K562 (cell line): ENCODE measurements around the gene SYT13.

Source experiments
- ATF6 ChIP-seq: sonication (generic); formaldehyde crosslinking; IDR thresholded peaks from 2 replicates; pipeline ENCODE4 v1.4.0; 2020; ENCODE audit warnings: mild to moderate bottlenecking, missing genetic modification reagents
- CTCF ChIP-seq, 3 experiments: IDR thresholded peaks in 2 of 3; conservative IDR thresholded peaks in 1 of 3; 2 replicates each; pipeline ENCODE4 v1.5.1; 2011 to 2012; ENCODE audit warnings: low read length in 3 of 3, mild to moderate bottlenecking in 3 of 3, control low read depth in 2 of 3, improper control_type of control experiment in 1 of 3, inconsistent platforms in 1 of 3, low read depth in 1 of 3, mixed read lengths in 1 of 3, moderate library complexity in 1 of 3; ENCODE audit not compliant: insufficient read depth in 2 of 3
- DACH1 ChIP-seq: fragments of 450-650 bp; IDR thresholded peaks from 2 replicates; pipeline ENCODE4 v1.6.1; 2018; ENCODE audit not compliant: partially characterized antibody
- MTF1 ChIP-seq: fragments of 250-450 bp; sonication (Bioruptor Pico); IDR thresholded peaks from 2 replicates; pipeline ENCODE4 v1.9.0; 2021; ENCODE audit warnings: moderate library complexity, mild to moderate bottlenecking, inconsistent platforms, borderline replicate concordance
- ZBTB1 ChIP-seq: sonication (generic); formaldehyde crosslinking; IDR thresholded peaks from 2 replicates; pipeline ENCODE4 v1.8.1; 2023; ENCODE audit warnings: missing genetic modification reagents, low read depth, mild to moderate bottlenecking, borderline replicate concordance

GRCh38 chr11:45216901-45217300 is 69.2 kb downstream of the SYT13 start:
- TF ChIP-seq DACH1 (no peak), ATF6 (CRISPR knock-in tag) (no peak), MTF1 (CRISPR knock-in tag) (no peak), CTCF (IDR thresholded peaks at IDR 0.05 in 2 of 3, conservative IDR thresholded peaks at IDR 0.05 in 1 of 3; ENCODE audit: insufficient read depth in 2 of 3, low read depth in 1 of 3, low read length in 3 of 3) (no peak), ZBTB1 (CRISPR knock-in tag) (no peak)
